PC-9 (cell line): Measurements from ENCODE around the gene MLST8. TPM values are rescaled to one million over a fixed set of nuclear protein-coding genes. Genes with fewer than 3 reads are reported as not detected.

Experiments
- BruUV-seq: library from RNA; stranded (reverse); fragments of 400-500 nt; replicated peaks from 2 replicates; lab custom pipeline; 2021; lab: Mats Ljungman, UMichigan
- CTCF ChIA-PET: fragments of 300-600 bp; sonication (Branson Sonifier 250); formaldehyde crosslinking; loops from one replicate; lab custom pipeline; 2022; ENCODE audit warnings: antibody characterized with exemption; lab: Charles Lee
- POLR2A ChIA-PET: fragments of 300-600 bp; sonication (Branson Sonifier 250); formaldehyde crosslinking; loops from one replicate; lab custom pipeline; 2022; ENCODE audit warnings: antibody characterized with exemption; ENCODE audit not compliant: unreplicated experiment; lab: Charles Lee
- DNase-seq, 2 experiments: peaks; one replicate each; pipeline versions ENCODE4 v3.0.0 to v3.0.0-alpha.2; 2015 to 2022; ENCODE audit warnings: mixed read lengths in 1 of 2
- H2AFZ ChIP-seq: fragments of 200-600 bp; sonication (generic); 2 replicates; pipeline ENCODE4 v1.8.1; 2017; ENCODE audit warnings: antibody characterized with exemption
- H3F3A ChIP-seq: fragments of 200-600 bp; sonication (generic); 2 replicates; pipeline ENCODE4 v1.8.1; 2017; ENCODE audit warnings: antibody characterized with exemption, mild to moderate bottlenecking, low read depth; ENCODE audit not compliant: insufficient read depth
- H3K27ac ChIP-seq: fragments of 200-600 bp; sonication (generic); 2 replicates; pipeline ENCODE4 v1.6.1; 2016; ENCODE audit warnings: mixed run types
- H3K27me3 ChIP-seq: fragments of 200-600 bp; sonication (generic); 2 replicates; pipeline ENCODE4 v1.6.1; 2016; ENCODE audit warnings: low read depth, mixed run types; ENCODE audit not compliant: insufficient read depth
- H3K36me3 ChIP-seq: fragments of 200-600 bp; sonication (generic); 2 replicates; pipeline ENCODE4 v1.6.1; 2016; ENCODE audit warnings: low read depth, mixed run types
- H3K4me1 ChIP-seq: fragments of 200-600 bp; sonication (generic); replicated peaks from 2 replicates; pipeline ENCODE4 v1.6.1; 2016; ENCODE audit warnings: mixed run types; ENCODE audit not compliant: insufficient read depth
- H3K4me2 ChIP-seq: fragments of 200-600 bp; sonication (generic); 2 replicates; pipeline ENCODE4 v1.6.1; 2017; ENCODE audit warnings: mixed run types
- H3K4me3 ChIP-seq: fragments of 200-600 bp; sonication (generic); 2 replicates; pipeline ENCODE4 v1.6.1; 2016; ENCODE audit warnings: mixed run types
- H3K79me2 ChIP-seq: fragments of 200-600 bp; sonication (generic); 2 replicates; pipeline ENCODE4 v1.6.1; 2017; ENCODE audit warnings: low read depth, mixed run types
- H3K9me2 ChIP-seq: fragments of 200-600 bp; sonication (generic); 2 replicates; pipeline ENCODE4 v1.8.1; 2017; ENCODE audit warnings: mild to moderate bottlenecking; ENCODE audit not compliant: insufficient read depth
- H3K9me3 ChIP-seq: fragments of 200-600 bp; sonication (generic); 2 replicates; pipeline ENCODE4 v1.8.1; 2016; ENCODE audit warnings: low read depth; ENCODE audit not compliant: insufficient read depth
- H4K20me1 ChIP-seq: fragments of 200-600 bp; sonication (generic); 2 replicates; pipeline ENCODE4 v1.8.1; 2017; ENCODE audit not compliant: insufficient read depth
- CTCF ChIP-seq: fragments of 200-600 bp; sonication (generic); conservative IDR thresholded peaks from 2 replicates; pipeline ENCODE4 v1.6.1; 2017; ENCODE audit warnings: mixed run types, antibody characterized with exemption, mild to moderate bottlenecking, moderate library complexity
- EZH2 ChIP-seq: fragments of 200-600 bp; sonication (generic); IDR thresholded peaks from 2 replicates; pipeline ENCODE4 v1.8.0; 2017; ENCODE audit warnings: antibody characterized with exemption, low read depth
- intact Hi-C: fragments of 100-400 bp; cut with micrococcal nuclease; formaldehyde crosslinking; loops from one replicate; pipeline ENCODE4 v1.10.0; 2022; ENCODE audit not compliant: unreplicated experiment
- total RNA-seq: library from RNA; stranded (reverse); gene quantifications from 2 replicates; pipeline ENCODE4 v1.2.3, GENCODE V29; 2021

MLST8 gene
- total RNA-seq, 1 experiment from 2014 or later = 66.3 TPM

GRCh38 chr16:2209258-2210008, 4.2 kb downstream of the MLST8 start:
- H3K36me3 ChIP-seq = 0 out of 2 replicates have a peak, but pooled peaks cover 6% of the 10 kb centered on the region
- intact Hi-C loops = loop anchor here (5.0 kb wide), 1 partner anchor 43 kb away; the partner anchor contains the start of gene ECI1
- TF ChIP-seq EZH2 = no peak
- no peak for TF ChIP-seq CTCF
- BruUV-seq = no TSS peak
- no peaks in the 10 kb centered on the region for H3K27me3 ChIP-seq
- CTCF ChIA-PET = interaction anchor here (0.6 kb wide), 1 partner anchor 265 kb away, joined by 3 read pairs; no protein-coding TSS in a partner anchor
- POLR2A ChIA-PET = interaction anchor here (0.6 kb wide), 1 partner anchor 1691 kb away, joined by 4 read pairs; no protein-coding TSS in a partner anchor
- H3K4me3 ChIP-seq = no peak overlapping the region
- no peak overlapping the region for H3K4me2 ChIP-seq
- peaks cover 34% of the 10 kb centered on the region for H3K4me1 ChIP-seq
- no peak overlapping the region for H2AFZ ChIP-seq
- H3K9me2 ChIP-seq = no peaks in the 10 kb centered on the region
- peaks cover 34% of the 10 kb centered on the region for H3K79me2 ChIP-seq
- no peak overlapping the region for H3K27ac ChIP-seq
- no peaks in the 10 kb centered on the region for H3K9me3 ChIP-seq
- H3F3A ChIP-seq = peaks cover 36% of the 10 kb centered on the region; the same call in 1 of the 2 replicates
- DNase-seq = no peak
- peaks cover 19% of the 10 kb centered on the region; the same call in 1 of the 2 replicates for H4K20me1 ChIP-seq

GRCh38 chr16:2210009-2210332, 4.7 kb downstream of the MLST8 start:
- Histone ChIP-seq H3K4me3 (no peak overlapping the region), H3K4me1 (peaks cover 29% of the 10 kb centered on the region), H3K4me2 (no peak overlapping the region), H2AFZ (no peak overlapping the region), H3K9me2 (no peaks in the 10 kb centered on the region), H3K36me3 (0 out of 2 replicates have a peak, but pooled peaks cover 6% of the 10 kb centered on the region), H3F3A (peaks cover 36% of the 10 kb centered on the region; the same call in 1 of the 2 replicates), H3K9me3 (no peaks in the 10 kb centered on the region), H3K27ac (no peak overlapping the region), H3K27me3 (no peaks in the 10 kb centered on the region), H4K20me1 (peaks cover 19% of the 10 kb centered on the region; the same call in 1 of the 2 replicates), H3K79me2 (peaks cover 34% of the 10 kb centered on the region)
- no TSS peak for BruUV-seq
- ChIA-PET POLR2A (no interaction called here), CTCF (no interaction called here)
- TF ChIP-seq EZH2 (no peak), CTCF (no peak)
- intact Hi-C loops = loop anchor here (5.0 kb wide), 1 partner anchor 42 kb away; the partner anchor contains the start of gene ECI1
- no peak for DNase-seq

DNA sequence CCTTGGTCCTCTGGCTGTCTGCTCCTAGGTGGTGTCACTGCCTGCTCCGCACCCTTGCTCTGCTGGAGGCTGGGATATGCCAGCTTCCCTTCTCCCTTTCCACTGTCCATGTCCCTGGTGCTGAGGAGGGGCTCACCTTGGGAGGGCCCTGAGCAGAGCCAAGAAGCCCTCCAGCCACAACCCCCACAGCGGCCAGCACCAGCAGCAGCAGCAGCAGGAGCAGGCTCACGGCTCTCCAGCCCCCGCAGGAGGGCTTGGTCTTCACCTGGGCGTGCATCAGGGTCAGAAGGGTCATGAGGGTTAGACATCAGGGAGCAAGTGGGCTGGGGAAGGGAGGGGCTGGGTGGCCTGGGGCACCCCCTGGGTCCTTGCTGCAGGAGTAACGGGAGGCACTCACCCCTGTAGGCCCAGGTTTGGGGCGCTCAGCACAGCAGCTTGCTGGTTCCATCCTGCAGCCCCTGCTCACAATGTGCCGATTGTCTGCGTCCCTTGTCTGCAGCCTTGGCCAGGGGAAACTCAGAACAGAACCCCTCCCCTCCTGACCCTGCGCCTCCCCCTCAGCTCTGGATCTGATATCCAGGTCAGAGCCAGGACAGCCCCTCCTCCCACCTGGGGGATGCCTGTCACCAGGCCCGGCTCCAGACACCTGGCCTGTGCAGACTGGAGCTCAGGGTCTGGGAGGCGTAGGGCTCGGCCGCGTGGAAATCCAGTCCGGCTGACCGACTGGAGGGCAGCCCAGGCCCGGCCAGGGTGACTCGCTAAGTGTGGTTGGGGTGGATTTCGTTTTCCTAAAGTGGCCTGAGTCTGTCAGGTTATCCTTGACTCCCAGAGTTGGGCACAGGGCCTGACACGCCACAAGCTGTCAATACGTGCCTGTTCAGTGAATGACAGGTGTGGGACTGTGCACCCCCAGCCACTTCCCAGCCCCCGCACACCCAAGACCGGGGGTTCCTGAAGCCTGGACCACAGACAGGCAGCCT, 5.4 kb downstream of the MLST8 start, which contains the start of gene BRICD5:
BRICD5 (minus strand) TSS at position 478 of the 980 bp plus-strand sequence; CDS start at position 448, 30 bp downstream.
- Histone ChIP-seq H2AFZ (no peak within 1 kb of the TSS), H3F3A (peaks cover 39% of the 10 kb centered on the region), H4K20me1 (peaks cover 19% of the 10 kb centered on the region; the same call in 1 of the 2 replicates), H3K27ac (no peak within 1 kb of the TSS), H3K79me2 (peaks cover 34% of the 10 kb centered on the region), H3K27me3 (no peaks in the 10 kb centered on the region), H3K4me1 (peaks cover 29% of the 10 kb centered on the region), H3K4me2 (peak within 1 kb of the TSS; percentile 99; the same call in 1 of the 2 replicates), H3K9me2 (no peaks in the 10 kb centered on the region), H3K36me3 (0 out of 2 replicates have a peak, but pooled peaks cover 6% of the 10 kb centered on the region), H3K4me3 (no peak within 1 kb of the TSS), H3K9me3 (no peaks in the 10 kb centered on the region)
- ChIA-PET POLR2A (no interaction called here), CTCF (no interaction called here)
- DNase-seq = no peak
- intact Hi-C loops = loop anchor here (5.0 kb wide), 1 partner anchor 42 kb away; the partner anchor contains the start of gene ECI1
- BruUV-seq = no TSS peak
- TF ChIP-seq CTCF = no peak
- no peak for TF ChIP-seq EZH2
